ENCODE measurements around the gene TGFBR3.

The TGFBR3 gene

DNA sequence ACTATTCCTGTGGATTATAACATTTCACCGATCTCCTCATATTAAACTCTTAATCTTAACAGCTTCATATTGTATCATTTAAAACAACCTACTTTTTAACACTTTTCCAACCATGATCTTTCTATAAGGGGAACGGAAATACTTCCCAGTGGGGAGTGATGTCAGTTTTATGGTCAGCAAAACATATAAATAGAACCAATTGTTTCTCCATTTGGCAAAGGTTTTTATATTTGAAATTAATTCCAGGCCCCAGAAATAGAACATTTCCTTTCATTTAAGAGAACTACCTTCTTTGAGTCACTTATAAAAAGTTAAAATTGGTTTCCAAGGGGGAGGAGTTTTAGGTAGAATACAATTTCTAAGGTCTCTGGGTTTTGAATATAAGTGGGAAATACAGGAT lies 189.6 kb downstream of the TGFBR3 start:
- Histone ChIP-seq H3K23ac (ENCODE audit: low read length) (no peak overlapping the region), H3K4me1 (ENCODE audit: control insufficient read depth in 1 of 2, insufficient read depth in 2 of 2, low read length in 2 of 2) (no peaks in the 10 kb centered on the region), H2BK5ac (ENCODE audit: low read depth, low read length, poor library complexity) (no peak overlapping the region), H3K4me2 (ENCODE audit: low read length) (no peak overlapping the region), H3K14ac (ENCODE audit: low read length) (no peak overlapping the region), H4K12ac (ENCODE audit: low read depth, low read length) (no peak overlapping the region), H3K9me3 (ENCODE audit: insufficient read depth, low read depth, low read length) (no peaks in the 10 kb centered on the region), H2AFZ (ENCODE audit: insufficient read depth, low read length, poor library complexity) (no peak overlapping the region), H4K91ac (ENCODE audit: low read depth, low read length) (no peak overlapping the region), H3K27ac (ENCODE audit: low read depth, low read length) (no peak overlapping the region), H3K4me3 (ENCODE audit: low read depth, low read length) (no peak overlapping the region), H3K27me3 (ENCODE audit: insufficient read depth, low read length) (no peaks in the 10 kb centered on the region), H3K4ac (ENCODE audit: low read depth, low read length) (no peak overlapping the region), H3K18ac (ENCODE audit: low read length) (no peak overlapping the region), H4K8ac (ENCODE audit: low read depth, low read length) (no peak overlapping the region), H3K36me3 (ENCODE audit: control insufficient read depth in 1 of 2, insufficient read depth in 2 of 2, low read length in 2 of 2) (no peaks in the 10 kb centered on the region), H2BK120ac (ENCODE audit: insufficient read depth, low read length, poor library complexity) (no peak overlapping the region), H3K9ac (ENCODE audit: low read length) (no peak overlapping the region), H3K79me2 (ENCODE audit: control insufficient read depth, insufficient read depth, low read length, poor library complexity) (no peaks in the 10 kb centered on the region), H3K79me1 (ENCODE audit: low read length) (no peaks in the 10 kb centered on the region), H2BK12ac (ENCODE audit: low read length) (no peak overlapping the region), H2AK5ac (ENCODE audit: low read length) (no peak overlapping the region)
- DNase-seq: no peak
- no CpG with 5 or more reads among the region's 2 CpGs for WGBS (ENCODE audit: extremely low coverage, insufficient coverage, insufficient read length)

DNA sequence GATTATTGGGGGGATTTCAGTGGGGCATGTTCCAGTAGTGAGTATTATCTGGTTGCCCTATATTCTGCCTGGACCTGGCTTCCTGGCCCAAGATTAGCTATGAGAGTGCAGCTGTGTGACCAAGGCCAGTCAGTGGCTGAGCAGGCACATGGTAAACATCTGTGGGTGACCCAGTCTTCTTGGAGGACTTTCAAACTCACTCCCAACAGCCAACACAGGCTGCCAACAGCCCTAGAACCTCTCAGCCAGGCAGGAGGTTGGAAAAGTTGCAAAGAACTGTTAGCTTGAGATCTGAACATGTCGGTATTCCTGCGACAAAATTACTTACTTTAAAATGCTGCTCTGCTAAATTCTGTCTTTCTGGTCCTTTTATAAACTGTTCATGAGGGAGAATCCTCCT lies 192.4 kb downstream of the TGFBR3 start:
- no CpG with 5 or more reads among the region's 2 CpGs for WGBS (ENCODE audit: extremely low coverage, insufficient coverage, insufficient read length)
- no peak overlapping the region for H3K18ac ChIP-seq (ENCODE audit: low read length)

DNA sequence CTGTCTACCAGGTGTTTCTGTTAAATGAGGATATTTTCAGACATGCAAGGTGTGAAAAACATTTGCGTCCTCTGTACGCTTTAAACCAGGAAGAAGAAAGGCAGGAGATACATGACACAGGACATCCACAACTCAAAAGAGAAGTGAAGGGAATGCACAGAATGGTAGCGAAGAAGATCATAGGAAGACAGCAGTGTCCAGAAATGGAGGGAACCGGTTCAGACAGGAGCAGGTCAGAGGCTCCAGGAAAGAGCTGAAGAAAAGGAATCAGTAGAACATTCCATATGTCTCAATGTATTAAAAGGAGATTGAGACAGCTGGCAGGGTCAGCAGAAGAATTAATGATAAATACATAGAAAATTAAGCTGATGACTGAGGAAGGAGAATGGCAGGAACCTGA lies 194.4 kb downstream of the TGFBR3 start:
- no peak overlapping the region for H2AK5ac ChIP-seq (ENCODE audit: low read length)
- H3K27ac ChIP-seq (ENCODE audit: low read depth, low read length): no peak overlapping the region
- no peak overlapping the region for H3K18ac ChIP-seq (ENCODE audit: low read length)
- H3K4me2 ChIP-seq (ENCODE audit: low read length): no peak overlapping the region
- H3K9me3 ChIP-seq (ENCODE audit: insufficient read depth, low read depth, low read length): no peaks in the 10 kb centered on the region
- H2AFZ ChIP-seq (ENCODE audit: insufficient read depth, low read length, poor library complexity): no peak overlapping the region
- H3K79me2 ChIP-seq (ENCODE audit: control insufficient read depth, insufficient read depth, low read length, poor library complexity): no peaks in the 10 kb centered on the region
- H3K9ac ChIP-seq (ENCODE audit: low read length): no peak overlapping the region
- no peak overlapping the region for H3K4me3 ChIP-seq (ENCODE audit: low read depth, low read length)
- WGBS (ENCODE audit: extremely low coverage, insufficient coverage, insufficient read length): no CpG with 5 or more reads among the region's 4 CpGs
- no peak for DNase-seq
- no peaks in the 10 kb centered on the region for H3K36me3 ChIP-seq (ENCODE audit: control insufficient read depth in 1 of 2, insufficient read depth in 2 of 2, low read length in 2 of 2)
- H3K4me1 ChIP-seq (ENCODE audit: control insufficient read depth in 1 of 2, insufficient read depth in 2 of 2, low read length in 2 of 2): no peaks in the 10 kb centered on the region
- H2BK12ac ChIP-seq (ENCODE audit: low read length): no peak overlapping the region
- no peak overlapping the region for H2BK120ac ChIP-seq (ENCODE audit: insufficient read depth, low read length, poor library complexity)
- H4K12ac ChIP-seq (ENCODE audit: low read depth, low read length): no peak overlapping the region
- no peak overlapping the region for H3K23ac ChIP-seq (ENCODE audit: low read length)
- H4K91ac ChIP-seq (ENCODE audit: low read depth, low read length): no peak overlapping the region
- H3K14ac ChIP-seq (ENCODE audit: low read length): no peak overlapping the region
- no peak overlapping the region for H2BK5ac ChIP-seq (ENCODE audit: low read depth, low read length, poor library complexity)
- H3K27me3 ChIP-seq (ENCODE audit: insufficient read depth, low read length): no peaks in the 10 kb centered on the region
- no peak overlapping the region for H4K8ac ChIP-seq (ENCODE audit: low read depth, low read length)
- no peaks in the 10 kb centered on the region for H3K79me1 ChIP-seq (ENCODE audit: low read length)
- H3K4ac ChIP-seq (ENCODE audit: low read depth, low read length): no peak overlapping the region

More for the DNA sequence above, 192.4 kb downstream of the TGFBR3 start:
- Histone ChIP-seq H2AK5ac (ENCODE audit: low read length) (no peak overlapping the region), H3K79me1 (ENCODE audit: low read length) (no peaks in the 10 kb centered on the region), H4K12ac (ENCODE audit: low read depth, low read length) (no peak overlapping the region), H3K27me3 (ENCODE audit: insufficient read depth, low read length) (no peaks in the 10 kb centered on the region), H2BK120ac (ENCODE audit: insufficient read depth, low read length, poor library complexity) (no peak overlapping the region), H3K4me2 (ENCODE audit: low read length) (no peak overlapping the region), H3K4me3 (ENCODE audit: low read depth, low read length) (no peak overlapping the region), H3K9me3 (ENCODE audit: insufficient read depth, low read depth, low read length) (no peaks in the 10 kb centered on the region), H2BK5ac (ENCODE audit: low read depth, low read length, poor library complexity) (no peak overlapping the region), H3K23ac (ENCODE audit: low read length) (no peak overlapping the region), H4K91ac (ENCODE audit: low read depth, low read length) (no peak overlapping the region), H3K79me2 (ENCODE audit: control insufficient read depth, insufficient read depth, low read length, poor library complexity) (no peaks in the 10 kb centered on the region), H2BK12ac (ENCODE audit: low read length) (no peak overlapping the region), H3K4ac (ENCODE audit: low read depth, low read length) (no peak overlapping the region), H4K8ac (ENCODE audit: low read depth, low read length) (no peak overlapping the region), H3K27ac (ENCODE audit: low read depth, low read length) (no peak overlapping the region), H3K4me1 (ENCODE audit: control insufficient read depth in 1 of 2, insufficient read depth in 2 of 2, low read length in 2 of 2) (no peaks in the 10 kb centered on the region), H3K14ac (ENCODE audit: low read length) (no peak overlapping the region), H2AFZ (ENCODE audit: insufficient read depth, low read length, poor library complexity) (no peak overlapping the region), H3K9ac (ENCODE audit: low read length) (no peak overlapping the region), H3K36me3 (ENCODE audit: control insufficient read depth in 1 of 2, insufficient read depth in 2 of 2, low read length in 2 of 2) (no peaks in the 10 kb centered on the region)
- DNase-seq: no peak

DNA sequence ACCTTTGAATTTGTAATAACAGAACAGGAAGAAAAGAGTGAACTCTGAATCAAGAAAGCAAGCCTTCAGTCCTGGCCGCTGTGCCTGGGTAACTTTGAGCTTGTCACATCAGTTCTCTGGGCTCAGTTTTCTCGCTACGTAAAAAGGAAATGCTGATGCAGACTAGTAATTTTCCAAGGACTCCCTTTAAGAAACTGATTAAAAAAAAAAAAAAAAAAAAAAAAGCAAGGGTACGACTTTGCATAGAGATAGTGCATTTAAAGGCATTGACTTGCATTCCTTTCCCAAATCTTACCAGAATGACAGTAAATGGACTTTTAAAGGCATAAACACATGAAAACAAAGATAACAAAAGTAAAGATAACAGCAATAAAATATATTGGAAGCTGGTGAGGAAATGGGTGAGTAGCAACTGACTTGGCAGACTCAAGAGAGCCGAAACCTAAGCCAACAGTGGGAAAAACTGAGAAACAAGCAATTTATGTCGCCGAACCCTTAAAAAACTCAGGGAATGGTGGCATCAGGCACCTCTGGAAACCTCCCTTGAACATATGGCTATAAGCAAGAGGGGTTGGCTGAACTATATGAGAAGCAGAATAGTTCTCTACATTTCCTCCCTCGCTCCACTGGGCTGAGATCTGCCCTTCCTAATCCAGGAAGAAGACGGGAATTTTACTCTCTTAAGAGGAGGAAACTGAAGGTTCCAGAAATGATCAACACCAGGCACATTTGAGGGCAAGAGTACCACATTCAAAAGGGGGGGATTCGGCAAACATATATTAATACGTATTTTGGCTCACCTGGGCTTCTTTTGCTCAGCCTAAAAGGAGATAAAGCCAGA lies 196.1 kb downstream of the TGFBR3 start:
- Histone ChIP-seq H3K79me2 (ENCODE audit: control insufficient read depth, insufficient read depth, low read length, poor library complexity) (no peaks in the 10 kb centered on the region), H3K36me3 (ENCODE audit: control insufficient read depth in 1 of 2, insufficient read depth in 2 of 2, low read length in 2 of 2) (no peaks in the 10 kb centered on the region), H4K91ac (ENCODE audit: low read depth, low read length) (no peak overlapping the region), H3K9ac (ENCODE audit: low read length) (no peak overlapping the region), H2AFZ (ENCODE audit: insufficient read depth, low read length, poor library complexity) (no peak overlapping the region), H3K9me3 (ENCODE audit: insufficient read depth, low read depth, low read length) (no peaks in the 10 kb centered on the region), H3K27me3 (ENCODE audit: insufficient read depth, low read length) (no peaks in the 10 kb centered on the region), H4K8ac (ENCODE audit: low read depth, low read length) (no peak overlapping the region), H3K27ac (ENCODE audit: low read depth, low read length) (no peak overlapping the region), H2BK5ac (ENCODE audit: low read depth, low read length, poor library complexity) (no peak overlapping the region), H2BK120ac (ENCODE audit: insufficient read depth, low read length, poor library complexity) (no peak overlapping the region), H2BK12ac (ENCODE audit: low read length) (no peak overlapping the region), H3K4me3 (ENCODE audit: low read depth, low read length) (no peak overlapping the region), H3K18ac (ENCODE audit: low read length) (no peak overlapping the region), H3K4me1 (ENCODE audit: control insufficient read depth in 1 of 2, insufficient read depth in 2 of 2, low read length in 2 of 2) (no peaks in the 10 kb centered on the region), H3K23ac (ENCODE audit: low read length) (no peak overlapping the region), H4K12ac (ENCODE audit: low read depth, low read length) (no peak overlapping the region), H2AK5ac (ENCODE audit: low read length) (no peak overlapping the region), H3K14ac (ENCODE audit: low read length) (no peak overlapping the region), H3K4ac (ENCODE audit: low read depth, low read length) (no peak overlapping the region), H3K79me1 (ENCODE audit: low read length) (no peaks in the 10 kb centered on the region), H3K4me2 (ENCODE audit: low read length) (no peak overlapping the region)
- no peak for DNase-seq
- WGBS (ENCODE audit: extremely low coverage, insufficient coverage, insufficient read length): no CpG with 5 or more reads among the region's 11 CpGs

All from trophoblast cell (in vitro differentiated cells and primary cell).